GM18502 (cell line): ENCODE data around the gene EXOC4.

Experiments used
- ATAC-seq: cut with Tn5 transposase; IDR thresholded peaks from one replicate; pipeline ENCODE4 v1.9.1; 2021; ENCODE audit warnings: mild to moderate bottlenecking; ENCODE audit not compliant: unreplicated experiment, poor library complexity

Gene EXOC4

GRCh38 chr7:133479456-133480065 lies 226.7 kb downstream of the EXOC4 start:
- no peak for ATAC-seq

DNA sequence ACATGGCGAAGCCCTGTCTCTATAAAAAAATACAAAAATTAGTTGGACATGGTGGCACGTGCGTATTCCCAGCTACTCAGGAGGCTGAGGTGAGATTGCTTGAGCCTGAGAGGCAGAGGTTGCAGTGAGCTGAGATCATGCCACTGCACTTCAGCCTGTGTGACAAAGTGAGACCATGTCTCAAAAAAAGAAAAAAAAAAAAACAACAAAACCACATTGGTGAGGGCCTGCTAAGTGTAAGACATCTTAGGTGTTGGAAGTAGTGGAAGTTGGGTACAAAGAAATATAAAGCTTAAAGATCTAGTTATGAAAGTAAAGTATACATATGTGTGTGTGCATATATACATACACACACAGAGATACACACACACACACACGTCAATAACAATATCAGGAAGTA lies 228.0 kb downstream of the EXOC4 start:
- ATAC-seq: no peak

DNA sequence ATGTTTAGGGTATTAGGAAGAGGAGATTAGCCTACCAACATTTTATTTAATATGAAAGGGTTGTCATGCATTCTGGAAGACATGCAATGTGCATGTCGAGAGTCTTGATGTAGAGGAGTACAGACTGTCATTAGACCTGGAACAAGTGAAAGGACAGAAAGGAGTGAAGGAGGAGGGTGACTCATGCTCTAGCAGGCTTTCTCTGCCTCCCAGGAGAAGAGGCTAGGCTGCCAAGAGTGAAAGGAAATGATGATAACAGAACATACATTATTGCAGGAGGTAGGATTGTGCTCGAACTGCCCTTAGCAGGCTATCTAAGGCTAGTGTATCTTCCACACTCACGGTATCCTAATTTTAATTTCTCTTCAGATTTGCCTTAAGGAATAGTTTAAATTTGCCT lies 228.8 kb downstream of the EXOC4 start:
- ATAC-seq: no peak

GRCh38 chr7:133482599-133482998 lies 229.7 kb downstream of the EXOC4 start:
- no peak for ATAC-seq

GRCh38 chr7:133484086-133484485 lies 231.2 kb downstream of the EXOC4 start:
- no peak for ATAC-seq

GRCh38 chr7:133489906-133490305 lies 237.0 kb downstream of the EXOC4 start:
- ATAC-seq: no peak

DNA sequence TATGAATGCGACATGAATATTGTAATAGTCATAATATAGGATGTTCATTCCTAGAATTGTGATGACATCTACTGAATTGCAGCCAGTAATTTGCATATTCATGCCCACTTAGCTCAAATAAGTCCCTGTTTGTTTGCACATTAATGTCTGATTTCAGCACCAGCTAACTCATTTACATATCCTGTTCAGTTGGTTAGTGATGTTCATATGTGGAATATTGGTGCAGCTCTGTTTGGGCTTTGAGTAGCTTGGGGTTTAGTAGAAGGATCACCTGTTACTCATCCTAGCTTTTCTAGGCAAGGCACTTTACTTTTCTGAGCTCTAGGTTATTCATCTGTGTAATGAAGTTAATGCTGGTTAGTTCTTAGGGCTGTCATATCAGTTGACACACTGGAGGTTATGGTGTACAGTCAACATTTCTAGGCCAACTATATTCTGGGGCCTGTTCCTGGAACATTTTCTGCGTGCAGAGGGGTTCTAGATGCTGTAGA lies 238.4 kb downstream of the EXOC4 start:
- ATAC-seq: no peak

DNA sequence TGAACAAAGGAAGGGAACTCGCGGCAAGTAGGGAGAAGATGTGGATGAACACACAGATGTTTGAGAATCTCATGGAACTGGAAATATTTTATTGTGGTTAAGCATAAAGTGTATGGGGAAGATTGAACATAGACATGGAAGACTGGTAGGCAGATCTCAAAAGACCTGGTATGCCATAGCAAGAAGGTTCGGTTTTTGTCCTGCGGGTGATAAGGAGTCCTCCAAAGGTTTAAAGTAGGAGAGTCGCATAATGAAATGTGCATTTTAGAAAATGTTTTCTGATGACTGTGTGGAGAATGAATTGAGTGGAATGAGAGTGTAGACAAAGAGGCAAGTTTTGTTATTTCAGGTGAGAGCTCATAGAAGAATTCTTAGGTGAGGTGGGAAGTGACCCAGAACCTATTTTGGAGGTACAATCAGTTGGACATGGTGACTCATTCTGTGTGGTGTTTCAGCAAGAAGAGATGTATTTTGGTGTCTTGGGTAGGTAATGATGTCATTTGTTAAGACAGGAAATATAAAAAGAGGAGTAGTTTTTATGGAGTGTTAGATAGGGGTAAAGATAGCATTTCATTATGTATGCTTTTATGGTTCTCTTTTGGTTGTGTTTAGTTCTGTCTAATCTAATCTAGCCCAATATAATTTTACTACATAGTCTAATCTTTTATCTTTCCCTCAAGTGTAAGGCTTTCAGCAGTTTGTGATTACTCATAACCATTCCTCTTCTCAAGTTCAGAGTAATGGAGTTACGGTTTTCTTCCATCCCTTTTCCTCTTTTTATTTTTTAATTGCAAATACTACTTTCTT lies 239.2 kb downstream of the EXOC4 start:
- ATAC-seq: no peak

- no peak for ATAC-seq
Observed at GRCh38 chr7:133497061-133497460, 244.2 kb downstream of the EXOC4 start.

GRCh38 chr7:133501771-133502170 lies 248.9 kb downstream of the EXOC4 start:
- no peak for ATAC-seq

DNA sequence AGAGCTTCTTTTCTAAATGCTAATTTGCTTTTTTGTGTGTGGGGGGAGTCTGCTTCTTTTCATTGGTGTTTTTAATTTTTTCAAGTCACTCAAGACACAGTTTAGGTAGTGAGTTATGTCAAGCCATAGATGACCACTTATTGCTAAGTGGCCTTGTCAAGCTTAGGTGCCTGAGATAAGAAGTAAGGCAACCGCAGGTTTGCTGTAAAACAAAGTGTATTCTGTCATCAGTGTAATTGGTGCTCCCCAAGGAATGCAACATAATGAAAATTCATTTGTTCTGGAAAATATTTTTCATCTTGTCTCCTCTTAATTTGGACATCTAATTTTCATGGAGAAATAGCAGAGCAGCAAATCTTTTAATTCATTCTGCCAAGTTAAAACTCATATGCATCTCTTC lies 249.6 kb downstream of the EXOC4 start:
- no peak for ATAC-seq

- ATAC-seq: no peak
Observed at GRCh38 chr7:133502972-133503371, 250.1 kb downstream of the EXOC4 start.

DNA sequence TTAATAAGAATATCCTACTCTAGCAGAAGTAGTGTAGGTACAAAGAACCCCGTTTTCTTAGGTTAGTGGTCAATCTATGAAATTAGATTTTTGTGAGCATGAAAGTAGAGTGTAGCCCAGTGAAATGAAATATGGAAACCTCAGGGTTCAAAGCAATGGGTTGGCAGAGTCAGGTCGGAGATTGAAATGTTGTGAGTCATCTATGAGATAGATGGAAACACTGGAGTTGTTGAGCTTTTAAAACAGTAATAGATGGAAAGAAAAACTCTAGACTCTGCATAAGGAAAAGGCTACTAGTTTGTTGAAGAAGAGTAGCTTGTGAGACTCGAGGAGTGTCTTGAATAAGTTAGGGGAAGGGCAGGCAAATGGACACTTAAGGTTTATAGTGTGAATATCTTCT lies 251.9 kb downstream of the EXOC4 start:
- ATAC-seq: no peak

DNA sequence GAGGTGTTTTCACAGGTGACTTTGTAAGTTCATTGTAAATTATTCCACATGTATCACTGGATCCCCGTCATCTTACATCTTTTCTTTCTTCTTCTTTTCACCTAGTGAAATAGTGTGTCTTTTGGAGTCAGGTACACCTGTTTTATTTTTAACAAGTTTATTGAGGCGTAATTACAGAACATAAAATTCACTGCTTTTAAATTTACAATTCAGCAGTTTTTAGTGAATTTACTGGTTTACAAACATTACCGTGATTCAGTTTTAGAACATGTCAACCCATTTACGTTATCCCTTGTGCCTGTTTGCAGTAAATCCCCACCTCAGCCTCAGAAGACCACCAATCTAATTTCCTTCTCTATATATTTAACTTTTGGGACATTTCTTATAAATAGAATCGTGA lies 256.9 kb downstream of the EXOC4 start:
- ATAC-seq: no peak

DNA sequence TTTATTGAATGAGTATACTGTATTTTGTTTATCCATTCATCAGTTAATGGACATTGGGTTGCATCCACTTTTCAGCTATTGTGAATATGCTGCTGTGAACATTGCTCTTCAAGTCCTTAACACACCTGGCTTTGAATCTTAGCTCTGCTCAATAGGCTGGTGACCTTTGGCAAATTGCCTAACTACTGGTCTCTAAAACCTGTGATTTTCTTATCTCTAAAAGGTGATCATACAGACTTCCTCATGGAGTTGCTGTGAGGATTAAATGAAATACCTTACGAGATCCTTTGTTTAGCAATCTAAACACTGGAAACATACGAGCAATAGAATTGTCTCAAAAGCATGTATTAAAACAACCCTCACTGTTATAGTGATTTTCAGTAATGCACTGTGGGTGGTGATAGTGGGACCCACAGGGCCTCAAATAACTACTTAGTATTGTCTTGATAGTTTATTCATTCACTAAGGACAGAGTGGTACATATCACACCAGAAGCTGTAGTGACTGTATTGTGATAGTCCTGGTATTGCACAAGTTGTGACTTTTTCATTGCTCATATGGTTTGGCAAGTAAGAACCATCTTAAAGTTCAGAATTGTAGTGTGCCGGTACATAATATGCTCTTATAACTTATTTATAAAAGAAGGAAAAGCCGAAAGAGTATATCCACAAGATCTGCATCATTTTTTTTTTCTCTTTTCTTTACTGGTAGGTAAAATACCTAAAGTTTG lies 257.6 kb downstream of the EXOC4 start:
- no peak for ATAC-seq

DNA sequence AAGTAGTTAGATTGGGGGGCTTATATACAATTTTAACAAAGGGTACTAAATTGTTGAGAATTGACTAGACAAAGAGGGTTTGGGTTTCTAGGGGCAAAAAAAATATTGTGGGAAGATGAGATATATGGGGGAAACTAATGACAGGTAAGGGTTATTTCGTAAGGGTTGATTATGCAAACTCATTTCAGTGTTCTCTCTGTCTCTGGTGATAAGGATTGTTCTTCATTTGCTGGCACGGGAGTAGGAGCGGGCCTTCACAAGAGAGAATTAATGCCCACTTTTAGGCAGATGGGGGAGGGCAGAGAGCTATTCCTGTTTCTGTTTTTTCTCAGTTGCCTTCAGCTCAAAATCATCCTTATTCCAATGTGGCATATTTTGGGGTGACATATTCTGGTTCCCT lies 258.4 kb downstream of the EXOC4 start:
- ATAC-seq: no peak

GRCh38 chr7:133511708-133512107 lies 258.8 kb downstream of the EXOC4 start:
- ATAC-seq: no peak

DNA sequence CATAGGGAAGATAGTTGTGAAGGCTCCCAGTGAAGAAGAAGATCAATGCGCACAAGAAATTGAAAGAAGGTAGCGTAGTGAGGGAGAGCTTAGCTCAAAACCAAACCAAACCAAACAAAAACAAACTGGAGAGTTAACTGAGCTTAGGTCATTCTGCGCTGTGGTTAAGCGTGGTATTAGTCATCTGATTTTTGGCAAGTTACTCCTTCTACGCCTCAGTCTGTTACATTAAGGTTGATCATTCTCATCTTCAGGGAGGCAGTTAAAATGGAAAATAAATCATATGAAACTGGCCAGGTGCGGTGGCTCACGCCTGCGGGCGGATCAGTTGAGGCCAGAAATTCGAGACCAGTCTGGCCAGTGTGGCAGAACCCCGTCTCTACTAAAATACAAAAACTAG lies 259.7 kb downstream of the EXOC4 start:
- no peak for ATAC-seq

- ATAC-seq: no peak
Observed at GRCh38 chr7:133513608-133514007, 260.7 kb downstream of the EXOC4 start.

GRCh38 chr7:133514551-133514950 lies 261.7 kb downstream of the EXOC4 start:
- ATAC-seq: no peak

GRCh38 chr7:133517766-133518165 lies 264.9 kb downstream of the EXOC4 start:
- ATAC-seq: no peak
